ENCODE measurements around the gene CCL25. TPM values are rescaled to one million over a fixed set of nuclear protein-coding genes. Genes with fewer than 3 reads are reported as not detected.

Gene CCL25
- total RNA-seq, 1 donor from 2014 or later: not detected

DNA sequence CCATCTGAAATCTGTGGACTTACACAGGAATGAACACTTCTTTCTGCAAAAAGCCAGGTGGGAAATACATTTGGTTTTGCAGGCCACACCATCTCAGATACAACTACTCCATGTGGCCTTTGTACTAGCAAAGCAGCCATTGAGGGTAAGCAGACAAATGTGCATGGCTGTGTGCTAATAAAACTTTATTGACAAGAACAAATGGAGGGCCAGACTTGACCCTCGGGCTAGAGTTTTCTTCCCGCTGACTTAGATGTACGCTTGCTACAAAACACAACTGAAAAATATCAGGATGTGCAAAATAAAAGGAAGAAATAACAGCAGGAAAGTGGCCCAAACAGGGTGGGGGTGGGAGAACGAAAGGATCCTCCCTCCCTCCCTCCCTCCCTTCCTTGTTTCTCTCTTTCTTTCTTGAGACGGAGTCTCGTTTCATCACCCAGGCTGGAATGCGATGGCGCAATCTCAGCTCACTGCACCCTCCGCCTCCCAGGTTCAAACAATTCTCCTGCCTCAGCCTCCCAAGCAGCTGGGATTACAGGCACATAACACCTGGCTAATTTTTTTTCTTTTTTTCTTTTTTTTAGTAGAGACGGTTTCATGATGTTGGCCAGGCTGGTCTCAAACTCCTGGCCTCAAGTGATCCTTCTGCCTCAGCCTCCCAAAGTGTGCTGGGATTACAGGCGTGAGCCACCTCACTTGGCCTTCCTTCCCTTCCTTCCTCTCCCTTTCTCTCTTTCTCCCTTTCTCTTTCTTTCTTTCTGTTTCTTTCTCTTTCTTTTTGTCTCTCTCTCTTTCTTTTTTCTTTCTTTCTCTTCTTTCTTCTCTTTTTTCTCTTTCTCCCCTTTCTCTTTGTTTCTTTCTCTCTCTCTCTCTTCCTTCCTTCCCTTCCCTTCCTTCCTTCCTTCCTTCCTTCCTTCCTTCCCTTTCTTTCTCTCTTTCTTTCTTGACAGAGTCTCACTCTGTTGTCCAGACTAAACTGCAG lies 29.3 kb downstream of the CCL25 start:
- H3K9me3 Mint-ChIP-seq: no peaks in the 10 kb centered on the region
- peaks cover 1% of the 10 kb centered on the region for H3K27me3 Mint-ChIP-seq (ENCODE audit: insufficient read depth)
- no peak overlapping the region for H3K27ac Mint-ChIP-seq
- H3K36me3 Mint-ChIP-seq (ENCODE audit: low read depth): no peaks in the 10 kb centered on the region
- intact Hi-C loops (cut with micrococcal nuclease): no loop called here
- no peaks in the 10 kb centered on the region for H3K4me1 Mint-ChIP-seq (ENCODE audit: low read depth)
- H3K4me3 Mint-ChIP-seq: no peak overlapping the region
- DNase-seq (ENCODE audit: low spot score): no peak

DNA sequence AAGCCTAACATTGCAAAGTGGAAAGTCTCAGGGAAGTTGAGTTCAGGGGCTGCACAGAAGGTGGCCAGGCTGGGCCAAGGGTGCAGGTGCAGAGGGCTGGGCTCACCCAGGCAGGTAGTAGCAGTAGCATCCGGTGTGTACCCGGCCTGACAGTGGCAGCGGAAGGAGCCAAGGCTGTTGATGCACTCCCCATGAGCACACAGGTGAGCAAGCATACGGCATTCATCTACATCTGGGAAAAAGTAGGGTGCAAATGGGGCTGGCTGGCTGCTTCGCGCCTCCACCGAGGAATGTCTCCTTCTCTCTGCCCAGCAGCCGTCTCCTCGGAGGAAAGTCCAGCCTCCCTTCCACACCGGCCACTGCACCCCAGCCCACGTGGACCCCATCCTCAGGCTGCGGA lies 30.6 kb downstream of the CCL25 start:
- no peaks in the 10 kb centered on the region for H3K9me3 Mint-ChIP-seq
- H3K4me1 Mint-ChIP-seq (ENCODE audit: low read depth): no peaks in the 10 kb centered on the region
- no peak overlapping the region for H3K4me3 Mint-ChIP-seq
- H3K36me3 Mint-ChIP-seq (ENCODE audit: low read depth): no peaks in the 10 kb centered on the region
- H3K27ac Mint-ChIP-seq: no peak overlapping the region
- DNase-seq (ENCODE audit: low spot score): no peak
- intact Hi-C loops (cut with micrococcal nuclease): no loop called here
- peaks cover 1% of the 10 kb centered on the region for H3K27me3 Mint-ChIP-seq (ENCODE audit: insufficient read depth)

DNA sequence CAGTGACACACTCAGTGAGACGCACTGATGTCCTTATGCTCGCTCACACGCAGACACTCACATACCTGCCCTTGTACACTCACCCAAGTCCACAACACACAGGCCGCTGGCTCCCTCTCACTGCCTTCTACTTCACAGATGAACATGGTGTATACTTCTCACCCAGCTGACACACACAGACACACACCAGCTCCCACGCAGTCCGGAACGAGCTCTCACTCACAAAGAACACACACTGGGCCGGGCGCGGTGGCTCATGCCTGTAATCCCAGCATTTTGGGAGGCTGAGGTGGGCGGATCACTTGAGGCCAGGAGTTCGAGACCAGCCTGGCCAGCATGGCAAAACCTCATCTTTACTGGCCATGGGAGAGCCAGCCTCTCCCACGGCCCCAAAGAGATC lies 31.6 kb downstream of the CCL25 start:
- Mint-ChIP-seq H3K9me3 (no peaks in the 10 kb centered on the region), H3K27ac (no peak overlapping the region), H3K4me1 (ENCODE audit: low read depth) (no peaks in the 10 kb centered on the region), H3K27me3 (ENCODE audit: insufficient read depth) (peaks cover 1% of the 10 kb centered on the region), H3K36me3 (ENCODE audit: low read depth) (no peaks in the 10 kb centered on the region), H3K4me3 (no peak overlapping the region)
- DNase-seq (ENCODE audit: low spot score): no peak
- intact Hi-C loops (cut with micrococcal nuclease): no loop called here

DNA sequence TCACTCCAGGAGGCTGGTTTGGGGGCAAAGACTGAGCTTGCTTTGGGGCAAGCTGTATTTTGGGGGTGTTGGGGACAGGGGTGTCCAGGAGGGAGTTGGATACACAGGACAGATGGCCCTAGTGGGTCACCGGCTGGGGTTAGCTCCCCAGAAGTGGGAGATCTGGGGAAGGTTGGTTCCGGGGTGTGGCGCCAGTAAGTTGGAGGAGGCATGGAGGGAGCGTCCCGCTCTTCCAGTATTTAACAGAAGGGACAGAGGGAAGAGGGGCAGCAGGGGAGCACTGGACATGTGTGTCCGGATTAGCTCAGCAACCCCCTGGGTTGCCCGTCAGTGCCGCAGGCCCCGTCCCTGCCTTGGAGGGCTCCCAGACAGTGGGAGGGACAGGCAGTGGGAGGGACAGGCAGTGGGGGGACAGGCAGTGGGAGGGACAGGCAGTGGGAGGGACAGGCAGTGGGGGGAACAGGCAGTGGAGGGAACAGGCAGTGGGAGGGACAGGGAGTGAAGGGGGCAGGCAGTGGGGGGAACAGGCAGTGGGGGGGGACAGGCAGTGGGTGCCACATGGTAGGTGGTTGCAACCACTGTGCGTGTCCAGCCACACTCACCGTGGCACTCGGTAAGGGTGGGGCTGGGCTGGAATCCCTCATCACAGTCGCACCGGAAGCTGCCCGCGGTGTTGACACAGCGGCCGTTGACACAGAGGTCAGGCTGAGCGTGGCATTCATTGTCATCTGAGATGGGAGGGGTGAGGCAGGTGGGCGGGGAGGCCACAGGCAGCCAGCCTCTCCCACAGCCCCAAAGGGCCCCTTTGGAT lies 33.2 kb downstream of the CCL25 start:
- intact Hi-C loops (cut with micrococcal nuclease): no loop called here
- H3K27ac Mint-ChIP-seq: no peak overlapping the region

GRCh38 chr19:8086849-8087248 lies 34.3 kb downstream of the CCL25 start:
- DNase-seq (ENCODE audit: low spot score): no peak
- Mint-ChIP-seq H3K4me1 (ENCODE audit: low read depth) (no peaks in the 10 kb centered on the region), H3K27ac (no peak overlapping the region), H3K36me3 (ENCODE audit: low read depth) (no peaks in the 10 kb centered on the region), H3K4me3 (no peak overlapping the region), H3K9me3 (peaks cover 4% of the 10 kb centered on the region), H3K27me3 (ENCODE audit: insufficient read depth) (no peaks in the 10 kb centered on the region)
- intact Hi-C loops (cut with micrococcal nuclease): no loop called here

More for the DNA sequence above, 33.2 kb downstream of the CCL25 start:
- H3K4me3 Mint-ChIP-seq: no peak overlapping the region
- no peaks in the 10 kb centered on the region for H3K27me3 Mint-ChIP-seq (ENCODE audit: insufficient read depth)
- H3K36me3 Mint-ChIP-seq (ENCODE audit: low read depth): no peaks in the 10 kb centered on the region
- H3K9me3 Mint-ChIP-seq: no peaks in the 10 kb centered on the region
- no peaks in the 10 kb centered on the region for H3K4me1 Mint-ChIP-seq (ENCODE audit: low read depth)
- DNase-seq (ENCODE audit: low spot score): no peak

DNA sequence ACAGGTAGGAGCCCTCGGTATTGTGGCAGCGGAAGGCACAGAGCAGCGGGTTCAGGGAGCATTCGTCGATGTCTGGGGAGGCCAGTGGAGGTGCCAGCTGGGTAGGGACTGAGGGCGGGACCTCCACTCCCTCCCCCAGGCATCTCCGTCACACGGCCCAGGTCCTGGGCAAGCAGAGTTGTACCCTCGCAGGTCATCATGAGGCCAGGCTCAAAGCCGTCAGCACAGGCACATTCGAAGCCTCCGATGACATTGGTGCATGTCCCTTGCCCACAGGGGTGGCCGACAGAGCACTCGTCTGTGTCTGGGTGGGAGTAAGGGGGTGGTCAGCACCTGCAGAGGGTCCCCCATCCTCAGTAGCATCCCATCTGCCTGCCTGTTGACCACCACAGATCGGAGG lies 35.3 kb downstream of the CCL25 start:
- intact Hi-C loops (cut with micrococcal nuclease): no loop called here
- H3K27me3 Mint-ChIP-seq (ENCODE audit: insufficient read depth): no peaks in the 10 kb centered on the region
- no peaks in the 10 kb centered on the region for H3K36me3 Mint-ChIP-seq (ENCODE audit: low read depth)
- peaks cover 4% of the 10 kb centered on the region for H3K9me3 Mint-ChIP-seq
- H3K4me3 Mint-ChIP-seq: no peak overlapping the region
- DNase-seq (ENCODE audit: low spot score): no peak
- no peak overlapping the region for H3K27ac Mint-ChIP-seq
- H3K4me1 Mint-ChIP-seq (ENCODE audit: low read depth): no peaks in the 10 kb centered on the region

DNA sequence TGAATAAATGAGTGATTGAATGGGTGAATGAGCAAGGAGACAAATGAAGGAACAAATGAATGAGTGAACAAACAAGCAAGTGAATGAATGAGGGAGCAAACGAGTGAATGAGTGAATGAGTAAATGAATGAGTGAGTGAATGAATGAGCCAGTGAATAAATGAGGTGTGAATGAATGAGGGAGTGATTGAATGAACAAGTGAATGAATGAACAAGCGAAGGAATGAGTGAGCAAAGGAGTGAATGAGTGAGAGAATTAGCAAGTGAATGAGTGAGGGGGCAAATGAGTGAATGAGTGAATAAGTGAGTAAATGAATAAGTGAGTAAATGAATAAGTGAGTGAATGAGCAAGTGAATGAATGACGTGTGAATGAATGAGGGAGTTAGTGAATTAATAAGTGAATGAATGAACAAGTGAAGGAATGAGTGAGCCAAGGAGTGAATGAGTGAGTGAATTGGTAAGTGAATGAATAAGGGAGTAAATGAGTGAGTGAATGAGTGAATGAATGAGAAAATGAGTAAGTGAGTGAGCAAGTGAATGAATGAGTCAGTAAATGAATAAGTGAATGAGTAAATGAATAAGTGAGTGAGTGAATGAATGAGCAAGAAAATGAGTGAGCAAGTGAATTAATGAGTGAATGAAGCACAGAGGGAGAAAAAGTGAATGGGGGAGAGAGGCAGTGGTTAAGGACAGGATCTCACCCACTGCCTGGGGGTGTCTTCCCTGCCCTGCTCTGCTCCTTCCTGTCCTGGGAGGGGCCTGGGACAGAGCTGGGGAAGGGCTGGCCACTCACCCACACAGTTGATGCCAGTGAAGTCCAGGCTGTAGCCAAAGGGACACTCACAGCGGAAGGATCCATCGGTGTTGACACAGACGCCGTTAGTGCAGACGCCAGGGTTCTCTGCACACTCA lies 36.4 kb downstream of the CCL25 start:
- H3K4me3 Mint-ChIP-seq: no peak overlapping the region
- H3K36me3 Mint-ChIP-seq (ENCODE audit: low read depth): no peaks in the 10 kb centered on the region
- no peak overlapping the region for H3K27ac Mint-ChIP-seq
- no peaks in the 10 kb centered on the region for H3K27me3 Mint-ChIP-seq (ENCODE audit: insufficient read depth)
- peaks cover 9% of the 10 kb centered on the region for H3K9me3 Mint-ChIP-seq
- no peak for DNase-seq (ENCODE audit: low spot score)
- intact Hi-C loops (cut with micrococcal nuclease): no loop called here
- H3K4me1 Mint-ChIP-seq (ENCODE audit: low read depth): no peaks in the 10 kb centered on the region

GRCh38 chr19:8089664-8090601 lies 37.4 kb downstream of the CCL25 start:
- Mint-ChIP-seq H3K9me3 (peaks cover 15% of the 10 kb centered on the region), H3K27me3 (ENCODE audit: insufficient read depth) (no peaks in the 10 kb centered on the region), H3K4me1 (ENCODE audit: low read depth) (no peaks in the 10 kb centered on the region), H3K27ac (no peak overlapping the region), H3K36me3 (ENCODE audit: low read depth) (no peaks in the 10 kb centered on the region), H3K4me3 (no peak overlapping the region)
- DNase-seq (ENCODE audit: low spot score): no peak
- intact Hi-C loops (cut with micrococcal nuclease): no loop called here

DNA sequence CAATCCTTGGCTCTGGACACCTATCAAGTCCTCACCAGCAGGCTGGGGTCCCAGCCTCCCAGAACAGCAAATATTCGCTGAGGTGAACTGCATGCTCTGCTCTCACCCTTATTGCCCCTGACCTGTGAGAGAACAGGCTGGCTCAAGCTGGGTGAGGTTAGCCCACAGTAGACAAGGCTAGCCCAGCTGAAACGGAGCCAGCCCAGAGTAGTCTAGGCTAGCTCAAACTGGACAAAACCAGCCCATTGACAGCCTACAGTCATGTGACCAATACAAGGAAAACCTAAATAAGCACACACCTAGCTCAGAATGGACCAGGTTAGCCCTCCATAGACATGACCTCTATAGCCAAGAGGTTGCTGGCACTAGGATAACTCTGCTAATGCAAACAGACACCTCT lies 38.4 kb downstream of the CCL25 start:
- no peak overlapping the region for H3K27ac Mint-ChIP-seq
- no peaks in the 10 kb centered on the region for H3K27me3 Mint-ChIP-seq (ENCODE audit: insufficient read depth)
- no peak for DNase-seq (ENCODE audit: low spot score)
- no peaks in the 10 kb centered on the region for H3K36me3 Mint-ChIP-seq (ENCODE audit: low read depth)
- H3K4me3 Mint-ChIP-seq: no peak overlapping the region
- H3K9me3 Mint-ChIP-seq: peaks cover 18% of the 10 kb centered on the region
- no peaks in the 10 kb centered on the region for H3K4me1 Mint-ChIP-seq (ENCODE audit: low read depth)
- intact Hi-C loops (cut with micrococcal nuclease): no loop called here

GRCh38 chr19:8093740-8094139 lies 41.2 kb downstream of the CCL25 start:
- Mint-ChIP-seq H3K27ac (no peak overlapping the region), H3K36me3 (ENCODE audit: low read depth) (no peaks in the 10 kb centered on the region), H3K27me3 (ENCODE audit: insufficient read depth) (no peaks in the 10 kb centered on the region), H3K4me1 (ENCODE audit: low read depth) (no peaks in the 10 kb centered on the region), H3K4me3 (no peak overlapping the region), H3K9me3 (peaks cover 39% of the 10 kb centered on the region)
- no peak for DNase-seq (ENCODE audit: low spot score)
- intact Hi-C loops (cut with micrococcal nuclease): no loop called here

- intact Hi-C loops (cut with micrococcal nuclease): no loop called here
- H3K4me1 Mint-ChIP-seq (ENCODE audit: low read depth): no peaks in the 10 kb centered on the region
- no peak overlapping the region for H3K4me3 Mint-ChIP-seq
- H3K27me3 Mint-ChIP-seq (ENCODE audit: insufficient read depth): no peaks in the 10 kb centered on the region
- H3K36me3 Mint-ChIP-seq (ENCODE audit: low read depth): no peaks in the 10 kb centered on the region
- H3K27ac Mint-ChIP-seq: no peak overlapping the region
- DNase-seq (ENCODE audit: low spot score): no peak
- H3K9me3 Mint-ChIP-seq: peaks cover 39% of the 10 kb centered on the region
Measured at GRCh38 chr19:8094336-8094735, 41.8 kb downstream of the CCL25 start.

Measured in activated T-helper 1 cell treated with anti-CD3 and anti-CD28 coated beads, Interleukin-12 subunit alpha, Interleukin-12 subunit beta, Interleukin-2, Interleukin-4 antibody, amounts not matched to agents 30 ng/mL and 10 ng/mL and 1 ng/mL, durations not matched to agents 14 hours and 24 hours and 36 hours (primary cell).